Activated CD8-positive, alpha-beta memory T cell treated with anti-CD3 and anti-CD28 coated beads, Interleukin-2, amount 10 ng/mL, durations not matched to agents 7 days and 5 days (primary cell): ENCODE results near the gene EPM2A. TPM values are rescaled to one million over a fixed set of nuclear protein-coding genes. Genes with fewer than 3 reads are reported as not detected.

Experiments used
- ATAC-seq: fragments of 150-1000 bp; cut with Tn5 transposase; one replicate; pipeline ENCODE4 v1.10.0; 2021; ENCODE audit warnings: moderate library complexity
- CTCF ChIA-PET: fragments of 350-600 bp; sonication (Branson Sonifier 250); formaldehyde crosslinking; loops from one replicate; lab custom pipeline; 2021; ENCODE audit warnings: antibody characterized with exemption; lab: Charles Lee
- DNase-seq: peaks from one replicate; pipeline ENCODE4 v3.0.0-alpha.2; 2020
- H3K27ac Mint-ChIP-seq: one replicate; pipeline ENCODE4 v1.8.0; 2021; ENCODE audit warnings: mild to moderate bottlenecking, mixed read lengths
- H3K27me3 Mint-ChIP-seq: one replicate; pipeline ENCODE4 v1.8.0; 2021; ENCODE audit warnings: mixed read lengths
- H3K36me3 Mint-ChIP-seq: one replicate; pipeline ENCODE4 v1.8.0; 2021; ENCODE audit warnings: mild to moderate bottlenecking, mixed read lengths
- H3K4me1 Mint-ChIP-seq: one replicate; pipeline ENCODE4 v1.8.0; 2021; ENCODE audit warnings: mixed read lengths
- H3K4me3 Mint-ChIP-seq: one replicate; pipeline ENCODE4 v1.8.0; 2021; ENCODE audit warnings: mild to moderate bottlenecking, moderate library complexity, mixed read lengths
- H3K9me3 Mint-ChIP-seq: one replicate; pipeline ENCODE4 v1.8.0; 2022; ENCODE audit warnings: low read depth, mixed read lengths
- total RNA-seq, 2 experiments: library from RNA; stranded (reverse); gene quantifications; one replicate each; pipeline ENCODE4 v1.2.3, GENCODE V29; 2021

The EPM2A gene
- total RNA-seq, 2 experiments from 2014 or later: 7.0 TPM

DNA sequence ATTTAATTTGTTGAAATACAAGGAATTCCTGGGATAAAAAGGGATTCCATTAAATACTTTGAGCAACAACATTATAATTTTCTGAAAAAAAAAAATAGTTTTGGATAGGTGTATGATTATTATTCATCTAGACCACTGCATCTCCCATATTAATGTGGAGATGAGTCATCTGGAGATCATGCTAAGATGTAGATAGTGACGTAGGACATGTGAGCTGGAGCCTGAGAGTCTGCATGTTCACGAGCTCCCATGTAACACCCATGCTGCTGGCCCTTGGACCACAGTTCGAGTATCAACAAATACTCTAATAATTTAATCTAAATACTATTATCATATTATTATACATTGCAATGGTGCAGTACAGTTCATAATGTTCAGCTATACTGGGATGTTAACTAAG lies 91.6 kb downstream of the EPM2A start:
- CTCF ChIA-PET: interaction anchor here (2.4 kb wide), 1 partner anchor 10 kb away, joined by 7 read pairs; no protein-coding TSS in a partner anchor
- H3K9me3 Mint-ChIP-seq: no peaks in the 10 kb centered on the region
- H3K27me3 Mint-ChIP-seq: no peaks in the 10 kb centered on the region
- ATAC-seq (no peak), DNase-seq (no peak)
- H3K36me3 Mint-ChIP-seq: no peaks in the 10 kb centered on the region
- no peaks in the 10 kb centered on the region for H3K4me1 Mint-ChIP-seq
- H3K27ac Mint-ChIP-seq: no peak overlapping the region
- H3K4me3 Mint-ChIP-seq: no peak overlapping the region

DNA sequence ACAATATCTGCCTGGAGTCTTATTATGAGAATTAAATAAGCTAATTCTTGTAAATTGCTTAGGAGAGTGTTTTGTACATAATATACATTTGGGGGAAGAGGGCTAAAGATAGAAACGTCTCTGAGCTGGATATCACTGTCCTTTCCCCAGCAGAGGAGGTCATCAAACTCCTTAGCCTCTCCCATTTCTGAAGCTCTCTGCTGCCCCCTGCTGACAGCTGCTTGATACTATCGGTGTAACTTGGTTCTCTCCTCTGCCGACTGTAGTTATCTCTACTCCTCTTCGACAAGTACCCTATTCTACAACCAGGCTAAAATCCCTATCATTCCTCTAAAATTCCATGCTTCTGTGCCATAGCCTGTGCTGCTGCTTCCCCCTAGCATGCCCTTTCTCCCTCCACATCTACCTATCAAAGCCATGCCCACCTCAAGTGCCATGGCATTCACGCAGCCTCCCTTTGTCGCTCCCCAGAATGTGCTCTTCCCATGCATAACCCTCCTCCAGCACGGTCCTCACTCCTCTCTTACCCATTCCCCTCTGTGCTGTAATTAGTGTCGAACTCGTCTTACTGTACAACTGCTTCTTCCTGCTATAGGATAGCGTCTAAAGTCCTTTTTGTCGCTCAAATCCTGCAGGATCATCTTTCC lies 101.2 kb downstream of the EPM2A start:
- Mint-ChIP-seq H3K27ac (no peak overlapping the region), H3K4me3 (no peak overlapping the region), H3K4me1 (no peaks in the 10 kb centered on the region), H3K36me3 (no peaks in the 10 kb centered on the region), H3K27me3 (no peaks in the 10 kb centered on the region), H3K9me3 (no peaks in the 10 kb centered on the region)
- peak; percentile 81 for DNase-seq
- CTCF ChIA-PET: interaction anchor here (0.8 to 2.6 kb wide), 15 partner anchors 9 to 432 kb away, joined by 3 to 10 read pairs (median 3); no protein-coding TSS in a partner anchor
- ATAC-seq: peak; percentile 85

DNA sequence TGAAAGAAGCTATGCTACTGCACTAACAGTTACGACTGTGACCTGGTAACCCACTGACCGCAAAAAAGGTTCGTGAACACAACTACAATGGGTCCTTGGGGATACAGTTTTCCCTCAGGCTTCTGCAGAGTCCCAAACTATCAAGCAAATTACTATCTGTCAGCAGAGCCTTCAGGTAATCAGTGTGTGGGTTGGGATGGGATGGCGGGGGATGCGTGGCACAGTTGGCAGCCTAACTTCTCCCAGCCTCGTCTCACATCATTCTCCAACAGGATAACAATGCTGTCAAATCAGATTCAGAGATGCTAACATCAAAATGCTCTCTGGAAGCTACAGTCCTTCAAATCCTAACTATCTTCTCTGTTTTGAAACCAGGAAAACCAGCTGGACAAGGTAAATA lies 102.3 kb downstream of the EPM2A start:
- CTCF ChIA-PET: interaction anchor here (0.7 to 2.6 kb wide), 9 partner anchors 8 to 418 kb away, joined by 3 to 10 read pairs (median 4); no protein-coding TSS in a partner anchor
- no peaks in the 10 kb centered on the region for H3K4me1 Mint-ChIP-seq
- no peak for ATAC-seq
- H3K9me3 Mint-ChIP-seq: no peaks in the 10 kb centered on the region
- no peak overlapping the region for H3K4me3 Mint-ChIP-seq
- H3K36me3 Mint-ChIP-seq: no peaks in the 10 kb centered on the region
- no peak overlapping the region for H3K27ac Mint-ChIP-seq
- H3K27me3 Mint-ChIP-seq: no peaks in the 10 kb centered on the region
- DNase-seq: no peak

DNA sequence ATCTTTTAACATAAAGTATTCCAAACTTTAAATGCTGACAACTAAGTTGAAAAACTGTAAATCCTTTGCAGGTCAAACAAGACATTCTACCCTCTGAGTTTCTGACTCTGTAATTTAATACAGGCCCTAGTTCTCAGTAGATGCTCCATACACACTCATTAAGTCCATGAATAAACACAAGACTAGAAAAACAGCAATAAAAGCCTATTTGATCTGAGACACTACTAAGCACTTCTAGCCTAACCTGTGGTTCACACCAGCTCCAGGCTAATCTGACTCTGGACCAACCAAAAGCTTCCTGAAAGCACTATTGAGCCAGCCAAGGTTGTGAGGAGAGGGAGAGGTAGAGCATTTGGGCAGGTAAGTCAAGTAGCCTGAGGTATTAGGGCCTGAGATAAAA lies 103.9 kb downstream of the EPM2A start:
- ATAC-seq: no peak
- no peaks in the 10 kb centered on the region for H3K27me3 Mint-ChIP-seq
- DNase-seq: no peak
- CTCF ChIA-PET: no interaction called here
- H3K36me3 Mint-ChIP-seq: no peaks in the 10 kb centered on the region
- H3K27ac Mint-ChIP-seq: no peak overlapping the region
- H3K4me3 Mint-ChIP-seq: no peak overlapping the region
- no peaks in the 10 kb centered on the region for H3K9me3 Mint-ChIP-seq
- H3K4me1 Mint-ChIP-seq: no peaks in the 10 kb centered on the region

DNA sequence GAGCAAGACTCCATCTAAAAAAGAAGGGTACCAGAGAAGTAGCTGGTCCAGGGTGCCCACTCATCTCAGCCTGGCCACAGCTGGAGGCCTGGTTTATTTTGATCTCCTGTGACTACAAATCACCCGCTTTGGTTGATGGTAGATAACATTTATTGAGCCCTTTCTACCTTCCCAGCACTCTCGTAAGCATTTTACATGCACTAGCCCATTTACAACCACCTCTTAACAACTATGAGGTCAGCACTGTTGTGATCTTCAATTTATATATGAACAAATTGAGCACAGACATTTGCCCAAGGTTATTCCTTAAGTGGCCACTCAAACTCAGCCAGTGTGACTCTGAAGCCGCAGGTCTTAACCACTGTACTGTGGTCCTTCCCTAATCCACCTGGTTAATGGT lies 104.7 kb downstream of the EPM2A start:
- Mint-ChIP-seq H3K27me3 (no peaks in the 10 kb centered on the region), H3K27ac (no peak overlapping the region), H3K4me1 (no peaks in the 10 kb centered on the region), H3K9me3 (no peaks in the 10 kb centered on the region), H3K36me3 (no peaks in the 10 kb centered on the region), H3K4me3 (no peak overlapping the region)
- no peak for ATAC-seq
- CTCF ChIA-PET: no interaction called here
- no peak for DNase-seq

DNA sequence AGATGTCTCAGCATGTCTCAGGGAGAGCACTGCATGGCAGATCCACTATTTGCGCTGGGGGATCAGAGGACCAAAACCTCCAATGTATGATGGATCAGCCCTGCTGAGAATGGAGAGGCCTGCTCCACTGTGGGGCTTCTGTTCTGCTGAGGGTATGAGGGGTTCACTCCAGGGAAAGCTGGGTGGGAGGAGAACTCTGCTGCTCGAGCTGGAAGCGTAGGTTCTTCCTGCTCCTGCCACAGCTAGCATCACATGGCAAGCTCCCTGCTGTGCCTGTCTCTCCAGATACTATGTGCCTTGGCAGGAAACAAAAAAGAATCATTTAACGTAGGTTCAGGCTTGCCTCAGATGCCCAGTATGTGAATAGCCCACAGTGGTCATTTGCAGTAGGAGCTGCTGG lies 105.8 kb downstream of the EPM2A start:
- Mint-ChIP-seq H3K4me1 (no peaks in the 10 kb centered on the region), H3K27ac (no peak overlapping the region), H3K36me3 (no peaks in the 10 kb centered on the region), H3K9me3 (no peaks in the 10 kb centered on the region), H3K4me3 (no peak overlapping the region), H3K27me3 (no peaks in the 10 kb centered on the region)
- ATAC-seq: no peak
- DNase-seq: no peak
- CTCF ChIA-PET: no interaction called here

DNA sequence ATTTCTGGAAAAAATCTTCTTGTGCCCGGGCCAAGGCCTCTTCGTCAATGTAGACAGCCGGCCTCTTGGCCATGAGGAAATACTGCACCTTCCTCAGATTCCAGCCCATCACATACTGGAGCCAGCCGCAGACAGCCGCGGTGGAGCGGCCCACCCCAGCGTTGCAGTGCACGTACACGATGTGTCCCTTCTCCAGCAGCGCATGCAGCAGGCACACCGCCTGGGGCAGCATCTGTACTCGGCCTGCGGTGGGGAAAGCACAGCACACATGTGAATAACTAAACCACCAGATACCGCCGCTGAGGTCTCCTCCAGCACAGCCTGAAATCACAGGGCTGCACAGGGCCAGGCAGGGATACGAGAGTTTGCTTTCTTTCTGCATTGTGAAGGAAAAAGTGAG lies 107.9 kb downstream of the EPM2A start:
- Mint-ChIP-seq H3K4me3 (no peak overlapping the region), H3K27ac (no peak overlapping the region), H3K4me1 (no peaks in the 10 kb centered on the region), H3K36me3 (no peaks in the 10 kb centered on the region), H3K9me3 (no peaks in the 10 kb centered on the region), H3K27me3 (no peaks in the 10 kb centered on the region)
- DNase-seq: no peak
- CTCF ChIA-PET: no interaction called here
- ATAC-seq: no peak

DNA sequence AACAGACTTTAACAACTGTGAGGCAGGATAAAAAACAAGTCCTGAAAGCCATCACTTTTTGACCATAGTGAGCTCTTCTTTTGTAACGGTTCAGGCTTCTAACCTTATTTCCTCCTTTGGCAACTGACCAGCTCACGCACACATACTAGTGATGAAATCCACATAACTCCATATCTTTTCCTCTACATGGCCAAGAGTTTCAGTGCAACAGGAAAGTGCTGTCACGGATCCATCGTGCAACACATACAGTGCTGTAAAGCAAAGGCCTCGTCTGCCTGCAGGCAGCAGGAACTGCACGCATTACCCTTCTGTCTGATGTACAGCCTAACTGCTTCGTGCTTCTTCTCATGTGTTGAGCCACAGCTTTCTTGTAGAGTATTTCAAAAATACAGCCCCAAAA lies 108.5 kb downstream of the EPM2A start:
- Mint-ChIP-seq H3K27me3 (no peaks in the 10 kb centered on the region), H3K36me3 (no peaks in the 10 kb centered on the region), H3K27ac (no peak overlapping the region), H3K9me3 (no peaks in the 10 kb centered on the region), H3K4me3 (no peak overlapping the region), H3K4me1 (peaks cover under 1% of the 10 kb centered on the region)
- DNase-seq (no peak), ATAC-seq (no peak)
- CTCF ChIA-PET: no interaction called here

DNA sequence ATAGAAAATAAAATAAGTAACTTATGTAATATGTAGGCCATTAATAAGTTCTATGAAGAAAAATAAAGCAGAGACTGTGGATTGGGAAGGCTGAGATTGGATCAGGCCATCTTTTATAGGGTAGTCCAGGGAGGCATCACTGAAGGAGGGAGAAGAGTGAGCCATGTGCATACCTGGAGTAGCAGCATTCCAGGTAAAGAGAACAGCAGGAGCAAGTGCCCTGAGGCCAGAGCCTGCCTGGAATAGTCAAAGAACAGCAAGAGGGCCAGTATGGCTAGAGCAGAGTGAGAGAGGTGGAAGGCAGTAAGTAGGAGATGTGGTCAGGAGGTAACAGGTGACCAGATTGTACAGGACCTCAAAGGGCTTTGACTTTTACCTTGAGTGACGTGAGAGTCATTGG lies 112.1 kb downstream of the EPM2A start:
- H3K4me3 Mint-ChIP-seq: no peak overlapping the region
- peaks cover 6% of the 10 kb centered on the region for H3K9me3 Mint-ChIP-seq
- H3K27ac Mint-ChIP-seq: no peak overlapping the region
- ATAC-seq (no peak), DNase-seq (no peak)
- H3K4me1 Mint-ChIP-seq: peaks cover 5% of the 10 kb centered on the region
- CTCF ChIA-PET: interaction anchor here (2.5 kb wide), 1 partner anchor 10 kb away, joined by 10 read pairs; no protein-coding TSS in a partner anchor
- H3K27me3 Mint-ChIP-seq: no peaks in the 10 kb centered on the region
- H3K36me3 Mint-ChIP-seq: peaks cover 2% of the 10 kb centered on the region

DNA sequence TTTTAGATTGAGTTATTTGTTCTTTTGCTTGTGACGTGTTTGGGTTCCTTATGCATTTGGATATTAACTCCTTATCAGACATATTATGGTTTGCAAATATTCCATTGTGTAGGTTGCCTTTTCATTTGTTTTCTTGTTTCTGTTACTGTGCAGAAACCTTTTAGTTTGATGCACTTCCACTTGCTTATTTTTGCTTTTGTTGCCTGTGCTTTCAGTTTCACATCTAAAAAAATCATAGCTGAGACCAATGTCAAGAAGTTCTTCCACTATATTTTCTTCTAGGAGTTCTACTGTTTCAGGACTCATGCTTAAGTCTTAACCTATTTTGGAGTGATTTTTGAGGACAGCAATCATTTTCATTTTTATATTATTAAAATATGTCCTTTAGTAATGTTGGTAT lies 113.5 kb downstream of the EPM2A start:
- DNase-seq: no peak
- Mint-ChIP-seq H3K4me1 (peaks cover 5% of the 10 kb centered on the region), H3K27ac (no peak overlapping the region), H3K36me3 (peaks cover 2% of the 10 kb centered on the region), H3K9me3 (peaks cover 10% of the 10 kb centered on the region), H3K4me3 (no peak overlapping the region), H3K27me3 (no peaks in the 10 kb centered on the region)
- CTCF ChIA-PET: no interaction called here
- no peak for ATAC-seq

DNA sequence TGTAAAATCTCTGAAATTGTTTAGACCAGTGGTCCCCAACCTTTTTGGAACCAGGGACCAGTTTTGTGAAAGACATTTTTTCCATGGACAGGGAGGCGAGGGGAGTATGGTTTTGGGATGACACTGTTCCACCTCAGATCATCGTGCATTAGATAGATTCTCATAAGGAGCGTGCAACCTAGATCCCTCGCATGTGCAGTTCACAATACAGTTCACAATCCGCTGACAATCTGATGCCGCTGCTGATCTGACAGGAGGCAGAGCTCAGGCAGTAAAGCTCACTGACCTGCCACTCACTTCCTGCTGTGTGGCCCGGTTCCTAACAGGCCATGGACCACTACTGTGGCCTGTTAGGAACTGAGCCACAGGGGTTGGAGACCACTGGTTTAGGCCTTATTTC lies 115.2 kb downstream of the EPM2A start:
- ATAC-seq (no peak), DNase-seq (no peak)
- Mint-ChIP-seq H3K9me3 (peaks cover 10% of the 10 kb centered on the region), H3K4me3 (no peak overlapping the region), H3K27ac (no peak overlapping the region), H3K36me3 (peaks cover 2% of the 10 kb centered on the region), H3K27me3 (no peaks in the 10 kb centered on the region), H3K4me1 (peaks cover 5% of the 10 kb centered on the region)
- CTCF ChIA-PET: no interaction called here

DNA sequence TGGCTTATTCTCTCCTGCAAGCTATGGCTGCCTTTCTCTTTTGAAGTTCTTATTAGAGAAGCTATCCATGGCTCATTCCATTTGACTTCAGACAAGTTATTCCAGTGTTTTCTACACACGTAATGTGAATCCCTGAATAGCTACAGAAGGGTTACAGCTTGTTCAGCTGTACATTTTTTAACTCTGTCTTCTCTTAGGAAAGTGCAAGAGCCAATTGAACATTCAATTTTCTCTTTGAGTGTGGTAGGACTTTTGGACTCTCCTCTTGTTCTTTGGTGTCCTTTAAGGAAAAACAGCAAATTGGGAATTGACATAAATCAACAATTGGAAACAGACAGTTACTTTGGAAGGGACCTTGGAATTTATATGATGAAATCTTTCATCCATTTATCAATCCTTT lies 125.8 kb downstream of the EPM2A start:
- no peak overlapping the region for H3K27ac Mint-ChIP-seq
- DNase-seq (no peak), ATAC-seq (no peak)
- CTCF ChIA-PET: interaction anchor here (1.0 kb wide), 1 partner anchor 24 kb away, joined by 3 read pairs; no protein-coding TSS in a partner anchor
- no peaks in the 10 kb centered on the region for H3K4me1 Mint-ChIP-seq
- no peaks in the 10 kb centered on the region for H3K9me3 Mint-ChIP-seq
- no peak overlapping the region for H3K4me3 Mint-ChIP-seq
- no peaks in the 10 kb centered on the region for H3K36me3 Mint-ChIP-seq
- H3K27me3 Mint-ChIP-seq: peaks cover 3% of the 10 kb centered on the region

DNA sequence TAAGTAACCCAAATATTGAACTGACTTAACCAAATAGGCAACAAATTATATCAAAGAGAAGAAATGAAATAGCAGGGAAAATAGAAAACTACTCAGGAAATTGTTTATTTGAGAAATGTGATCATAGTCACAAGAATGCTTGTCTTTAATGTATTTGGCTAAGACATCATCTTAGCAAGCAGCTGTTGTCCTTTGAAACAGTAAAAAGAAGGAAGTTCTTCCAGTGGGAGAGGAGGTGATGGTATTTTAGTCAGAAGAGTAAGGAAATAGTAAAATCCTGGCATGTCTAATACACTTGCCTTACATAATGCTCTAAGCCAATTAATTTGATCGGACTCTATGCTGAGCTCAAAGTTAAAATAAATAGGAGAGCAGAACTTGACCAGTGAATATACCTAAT lies 126.5 kb downstream of the EPM2A start:
- no peaks in the 10 kb centered on the region for H3K4me1 Mint-ChIP-seq
- peaks cover 3% of the 10 kb centered on the region for H3K27me3 Mint-ChIP-seq
- H3K27ac Mint-ChIP-seq: no peak overlapping the region
- CTCF ChIA-PET: interaction anchor here (1.1 kb wide), 1 partner anchor 25 kb away, joined by 4 read pairs; no protein-coding TSS in a partner anchor
- H3K36me3 Mint-ChIP-seq: no peaks in the 10 kb centered on the region
- DNase-seq (no peak), ATAC-seq (no peak)
- H3K9me3 Mint-ChIP-seq: no peaks in the 10 kb centered on the region
- H3K4me3 Mint-ChIP-seq: no peak overlapping the region

DNA sequence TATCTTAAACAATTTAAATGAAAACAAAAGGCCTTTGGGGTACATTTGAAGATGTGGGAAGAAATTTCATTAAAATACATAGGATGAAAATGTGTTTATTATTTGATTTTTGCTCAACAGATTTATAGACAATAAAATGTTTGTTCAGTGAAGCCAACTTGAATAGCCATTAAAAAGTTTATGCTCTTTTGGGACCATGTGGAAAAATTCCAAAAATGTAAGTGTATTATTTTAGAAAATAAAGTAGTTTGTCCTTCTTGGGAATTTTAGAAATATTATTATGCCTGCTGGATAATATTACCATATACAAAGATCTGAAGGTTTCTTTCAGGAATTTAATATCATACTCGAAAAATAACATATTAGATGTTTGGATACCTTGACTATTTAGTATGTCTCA lies 131.3 kb downstream of the EPM2A start:
- no peak for ATAC-seq
- Mint-ChIP-seq H3K27me3 (no peaks in the 10 kb centered on the region), H3K4me3 (no peak overlapping the region), H3K4me1 (no peaks in the 10 kb centered on the region), H3K9me3 (no peaks in the 10 kb centered on the region), H3K36me3 (no peaks in the 10 kb centered on the region), H3K27ac (no peak overlapping the region)
- DNase-seq: no peak
- CTCF ChIA-PET: no interaction called here
